Spleen (tissue), 11 donors: ENCODE measurements around the gene KCNJ14. TPM values are rescaled to one million over a fixed set of nuclear protein-coding genes. Genes with fewer than 3 reads are reported as not detected.

ENCODE experiments used
- DNase-seq: peaks from one replicate; pipeline ENCODE4 v3.0.0-alpha.2; 2020
- H3K27ac ChIP-seq, 8 donors: fragments of 200-600 bp; sonication (generic) in 7 of 8; 1 replicate in 4 of 8; 2 replicates in 4 of 8; pipeline versions ENCODE4 v1.5.0 to v1.8.0; 2016 to 2021; ENCODE audit warnings: inconsistent platforms in 4 of 8, mild to moderate bottlenecking in 4 of 8, moderate library complexity in 1 of 8
- H3K27me3 ChIP-seq, 7 donors: fragments of 200-600 bp; sonication (generic) in 6 of 7; replicated peaks in 1 of 7; 1 replicate in 4 of 7; 2 replicates in 3 of 7; pipeline versions ENCODE4 v1.5.0 to v1.8.0; 2016 to 2021; ENCODE audit warnings: inconsistent platforms in 3 of 7, mild to moderate bottlenecking in 1 of 7
- H3K36me3 ChIP-seq, 6 donors: fragments of 200-600 bp; sonication (generic) in 5 of 6; 1 replicate in 4 of 6; 2 replicates in 2 of 6; pipeline versions ENCODE4 v1.5.0 to v1.8.0; 2016 to 2021; ENCODE audit warnings: inconsistent platforms in 2 of 6
- H3K4me1 ChIP-seq, 6 donors: fragments of 200-600 bp; sonication (generic) in 5 of 6; 1 replicate in 3 of 6; 2 replicates in 3 of 6; pipeline versions ENCODE4 v1.5.0 to v1.8.0; 2016 to 2021; ENCODE audit warnings: inconsistent platforms in 3 of 6
- H3K4me3 ChIP-seq, 8 donors: fragments of 200-600 bp; sonication (generic) in 7 of 8; 1 replicate in 4 of 8; 2 replicates in 4 of 8; pipeline versions ENCODE4 v1.5.0 to v1.8.0; 2016 to 2021; ENCODE audit warnings: inconsistent platforms in 4 of 8, mild to moderate bottlenecking in 4 of 8, moderate library complexity in 2 of 8
- H3K9me3 ChIP-seq, 8 donors: fragments of 200-600 bp; sonication (generic) in 7 of 8; 1 replicate in 4 of 8; 2 replicates in 4 of 8; pipeline versions ENCODE4 v1.5.0 to v1.8.0; 2016 to 2021; ENCODE audit warnings: inconsistent platforms in 4 of 8
- CTCF ChIP-seq, 11 experiments: fragments of 200-600 bp in 7 of 11; fragments of 450-650 bp in 4 of 11; sonication (generic) in 4 of 11; IDR thresholded peaks in 8 of 11; conservative IDR thresholded peaks in 3 of 11; 1 replicate in 7 of 11; 2 replicates in 4 of 11; pipeline versions ENCODE4 v1.4.0 to v1.8.0; 2016 to 2021; ENCODE audit warnings: antibody characterized with exemption in 11 of 11, inconsistent platforms in 4 of 11, mild to moderate bottlenecking in 1 of 11
- POLR2A ChIP-seq, 3 donors: fragments of 450-650 bp; IDR thresholded peaks; one replicate each; pipeline ENCODE4 v1.5.1; 2017; ENCODE audit warnings: antibody characterized with exemption in 3 of 3, mild to moderate bottlenecking in 1 of 3
- POLR2AphosphoS5 ChIP-seq, 3 donors: sonication (generic); formaldehyde crosslinking; IDR thresholded peaks; one replicate each; pipeline ENCODE4 v1.5.1; 2017; ENCODE audit warnings: antibody characterized with exemption in 3 of 3
- WGBS, 5 donors: extraction: QIAGEN DNeasy Blood & Tissue Kit in 3 of 5; methylation state at CpG; one replicate each; pipeline versions ENCODE4 v1.1.5 to v1.1.7; 2013 to 2018; 5-methylcytosine and 5-hydroxymethylcytosine counted together
- intact Hi-C: fragments of 100-400 bp; cut with DNase I; formaldehyde crosslinking; loops from one replicate; pipeline ENCODE4 v1.15.0; 2023; ENCODE audit warnings: low total_unique reads
- polyA plus RNA-seq, 3 donors: library from polyadenylated mRNA; stranded (reverse); fragments of 200-250 nt; gene quantifications; one replicate each; pipeline ENCODE4 v1.2.1, GENCODE V29; 2013
- total RNA-seq, 7 donors: library from RNA; depleted of rRNA in 3 of 7; stranded (reverse); fragments of >200 nt in 3 of 7; fragmentation: NEBNext Ultra II Directional in 4 of 7; extraction: Animal tissue kit (Norgen Biotek cat#: 25700) in 4 of 7; gene quantifications; one replicate each; pipeline versions ENCODE4 v1.1.0 to v1.2.1, GENCODE V29; 2016 to 2021
- donor health status: healthy with polysubstance abuse.
- donor health status: DM: no; HTN: no; CAD: no; lungs with moderate emphysema.
- donor health status: DM: no; HTN: no; CAD: no.
- donor health status: Bipolar disorder and iron deficiency.
- donor health status: healthy.
- donor health status: DM: no; HTN: no; CAD: no.
- donor health status: DM: yes; HTN: yes; CAD: no.

The KCNJ14 gene
- total and polyA plus RNA-seq, 10 donors: 0.26 to 1.4 (median 0.74) TPM

- H3K4me3 ChIP-seq: no peak overlapping the region
- peaks cover 0 to 97% (median 63%) of the 10 kb centered on the region in 7 donors for H3K27me3 ChIP-seq
These were observed 41.8 kb downstream of the KCNJ14 start for GRCh38 chr19:48496959-48497727.

GRCh38 chr19:48497728-48498594 is 42.6 kb downstream of the KCNJ14 start:
- no peak for DNase-seq
- Histone ChIP-seq H3K27ac (no peak overlapping the region), H3K4me3 (no peak overlapping the region), H3K9me3 (no peaks in the 10 kb centered on the region), H3K36me3 (no peaks in the 10 kb centered on the region), H3K27me3 (peaks cover 0 to 98% (median 63%) of the 10 kb centered on the region in 7 donors), H3K4me1 (peaks cover 4 to 60% (median 24%) of the 10 kb centered on the region in 6 donors)
- intact Hi-C loops: no loop called here
- WGBS, 5 donors: 75 to 91% (median 79%) methylated on average over 36 to 46 of the region's 46 CpGs
- TF ChIP-seq POLR2A (IDR thresholded peaks at IDR 0.05) (no peak), POLR2AphosphoS5 (IDR thresholded peaks at IDR 0.05) (no peak), CTCF (IDR thresholded peaks at IDR 0.05 in 8 of 11, conservative IDR thresholded peaks at IDR 0.05 in 3 of 11) (no peak)

More at GRCh38 chr19:48496959-48497727, 41.8 kb downstream of the KCNJ14 start:
- Histone ChIP-seq H3K27ac (no peak overlapping the region), H3K4me1 (peaks cover 4 to 62% (median 29%) of the 10 kb centered on the region in 6 donors), H3K36me3 (no peaks in the 10 kb centered on the region), H3K9me3 (peaks cover 0 to 4% (median 0%) of the 10 kb centered on the region in 8 donors)
- WGBS, 5 donors: 75 to 91% (median 86%) methylated on average over 39 to 45 of the region's 45 CpGs
- TF ChIP-seq CTCF (IDR thresholded peaks at IDR 0.05 in 8 of 11, conservative IDR thresholded peaks at IDR 0.05 in 3 of 11): no peak
- no peak for TF ChIP-seq POLR2AphosphoS5 (IDR thresholded peaks at IDR 0.05)
- TF ChIP-seq POLR2A (IDR thresholded peaks at IDR 0.05): no peak
- DNase-seq: no peak
- intact Hi-C loops: no loop called here

GRCh38 chr19:48498595-48499311 is 43.4 kb downstream of the KCNJ14 start:
- Histone ChIP-seq H3K27me3 (peaks cover 0 to 91% (median 61%) of the 10 kb centered on the region in 7 donors), H3K4me1 (peaks cover 4 to 54% (median 21%) of the 10 kb centered on the region in 6 donors), H3K27ac (no peak overlapping the region), H3K9me3 (no peaks in the 10 kb centered on the region), H3K4me3 (peak overlapping the region in 1 of 8 donors; percentile 5), H3K36me3 (no peaks in the 10 kb centered on the region)
- no peak for TF ChIP-seq POLR2A (IDR thresholded peaks at IDR 0.05)
- DNase-seq: no peak
- intact Hi-C loops: no loop called here
- WGBS, 5 donors: 50 to 77% (median 68%) methylated on average over 13 to 59 of the region's 59 CpGs

- H3K27ac ChIP-seq: no peak overlapping the region
- WGBS, 5 donors: 61 to 82% (median 78%) methylated on average over 39 to 44 of the region's 44 CpGs
- peaks cover 0 to 84% (median 54%) of the 10 kb centered on the region in 7 donors for H3K27me3 ChIP-seq
- H3K9me3 ChIP-seq: no peaks in the 10 kb centered on the region
- DNase-seq: no peak
- H3K36me3 ChIP-seq: no peaks in the 10 kb centered on the region
- peaks cover 4 to 47% (median 15%) of the 10 kb centered on the region in 6 donors for H3K4me1 ChIP-seq
- TF ChIP-seq CTCF (IDR thresholded peaks at IDR 0.05 in 8 of 11, conservative IDR thresholded peaks at IDR 0.05 in 3 of 11) (no peak), POLR2A (IDR thresholded peaks at IDR 0.05) (no peak), POLR2AphosphoS5 (IDR thresholded peaks at IDR 0.05) (no peak)
- peak overlapping the region in 1 of 8 donors; percentile 5 for H3K4me3 ChIP-seq
- intact Hi-C loops: loop anchor here (10.0 kb wide), 1 partner anchor 85 kb away; no protein-coding TSS in a partner anchor
These were observed 44.1 kb downstream of the KCNJ14 start for GRCh38 chr19:48499316-48500090.
